ENCODE results near the gene NTRK3. TPM values are rescaled to one million over a fixed set of nuclear protein-coding genes. Genes with fewer than 3 reads are reported as not detected.

NTRK3 gene
- total RNA-seq, 1 experiment from 2014 or later = not detected

DNA sequence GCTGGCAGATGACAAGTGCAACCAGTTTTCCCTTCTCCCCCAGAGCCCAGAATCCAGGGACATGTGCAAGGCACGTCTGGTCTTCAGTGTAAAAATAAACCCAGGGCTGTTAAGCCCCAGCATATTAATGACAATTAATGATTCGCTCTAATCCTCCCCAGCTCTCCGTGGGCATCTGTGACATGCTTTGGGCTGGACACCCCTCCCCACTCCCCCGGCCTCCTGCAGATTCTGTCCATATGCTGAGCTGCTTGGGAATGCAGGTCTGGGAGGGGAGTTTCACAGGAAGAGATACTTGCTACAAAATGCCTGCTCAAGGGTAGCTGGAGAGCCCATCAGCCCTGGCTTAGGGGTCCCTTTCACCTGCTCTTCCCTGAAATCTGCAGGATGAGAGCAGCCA, 43.0 kb upstream of the NTRK3 start:
- no peak overlapping the region for H3K27ac Mint-ChIP-seq (ENCODE audit: unreplicated experiment)
- H3K36me3 ChIP-seq (ENCODE audit: control insufficient read depth, insufficient read depth, low read length) = no peaks in the 10 kb centered on the region
- no peaks in the 10 kb centered on the region for H3K4me1 ChIP-seq
- H3K4me3 ChIP-seq (ENCODE audit: low read depth, low read length) = no peak overlapping the region
- ChIA-PET CTCF (no interaction called here), POLR2A (no interaction called here)
- intact Hi-C loops (cut with micrococcal nuclease; ENCODE audit: unreplicated experiment) = no loop called here
- no peaks in the 10 kb centered on the region for H3K9me3 ChIP-seq
- H3K9me3 Mint-ChIP-seq (ENCODE audit: unreplicated experiment) = no peaks in the 10 kb centered on the region
- BruUV-seq (replicated peaks) = no TSS peak
- TF ChIP-seq, protein P1, sequence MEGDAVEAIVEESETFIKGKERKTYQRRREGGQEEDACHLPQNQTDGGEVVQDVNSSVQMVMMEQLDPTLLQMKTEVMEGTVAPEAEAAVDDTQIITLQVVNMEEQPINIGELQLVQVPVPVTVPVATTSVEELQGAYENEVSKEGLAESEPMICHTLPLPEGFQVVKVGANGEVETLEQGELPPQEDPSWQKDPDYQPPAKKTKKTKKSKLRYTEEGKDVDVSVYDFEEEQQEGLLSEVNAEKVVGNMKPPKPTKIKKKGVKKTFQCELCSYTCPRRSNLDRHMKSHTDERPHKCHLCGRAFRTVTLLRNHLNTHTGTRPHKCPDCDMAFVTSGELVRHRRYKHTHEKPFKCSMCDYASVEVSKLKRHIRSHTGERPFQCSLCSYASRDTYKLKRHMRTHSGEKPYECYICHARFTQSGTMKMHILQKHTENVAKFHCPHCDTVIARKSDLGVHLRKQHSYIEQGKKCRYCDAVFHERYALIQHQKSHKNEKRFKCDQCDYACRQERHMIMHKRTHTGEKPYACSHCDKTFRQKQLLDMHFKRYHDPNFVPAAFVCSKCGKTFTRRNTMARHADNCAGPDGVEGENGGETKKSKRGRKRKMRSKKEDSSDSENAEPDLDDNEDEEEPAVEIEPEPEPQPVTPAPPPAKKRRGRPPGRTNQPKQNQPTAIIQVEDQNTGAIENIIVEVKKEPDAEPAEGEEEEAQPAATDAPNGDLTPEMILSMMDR (IDR thresholded peaks at IDR 0.05; ENCODE audit: insufficient read depth in 1 of 2, low read depth in 1 of 2, low read length in 1 of 2, severe bottlenecking in 1 of 2, unreplicated experiment in 1 of 2) = no peak
- peaks cover 3% of the 10 kb centered on the region for H3K27me3 Mint-ChIP-seq (ENCODE audit: insufficient read depth, unreplicated experiment)
- no peaks in the 10 kb centered on the region for H3K4me1 Mint-ChIP-seq (ENCODE audit: low read depth, unreplicated experiment)
- DNase-seq = no peak
- no peaks in the 10 kb centered on the region for H3K36me3 Mint-ChIP-seq (ENCODE audit: insufficient read depth, unreplicated experiment)
- H3K4me3 Mint-ChIP-seq (ENCODE audit: unreplicated experiment) = no peak overlapping the region
- H3K27me3 ChIP-seq (replicated peaks; ENCODE audit: control insufficient read depth, insufficient read depth, low read length) = no peaks in the 10 kb centered on the region

DNA sequence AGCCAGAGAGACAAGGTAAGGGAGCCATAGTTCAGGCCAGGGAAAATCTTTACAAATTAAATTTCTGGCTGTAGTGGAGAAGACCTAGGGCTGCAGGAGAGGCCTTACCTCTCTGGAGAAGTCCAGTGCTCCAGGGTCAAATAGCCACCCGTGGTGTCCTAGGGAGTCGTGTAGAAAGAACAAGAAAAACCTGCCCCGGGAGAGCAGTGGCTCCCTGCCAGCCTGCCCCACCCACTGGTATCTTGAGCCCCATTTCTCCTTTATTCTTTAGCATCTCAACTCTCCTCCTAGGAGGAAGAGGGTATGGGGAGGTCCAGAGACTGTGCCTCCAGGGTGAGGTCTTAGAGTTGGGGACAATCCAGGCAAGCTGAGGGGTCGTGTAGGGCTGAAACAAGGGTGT, 32.1 kb upstream of the NTRK3 start:
- H3K9me3 Mint-ChIP-seq (ENCODE audit: unreplicated experiment) = no peaks in the 10 kb centered on the region
- ChIA-PET POLR2A (no interaction called here), CTCF (interaction anchor here (0.6 to 0.7 kb wide), 2 partner anchors 161 to 981 kb away, joined by 3 to 5 read pairs; no protein-coding TSS in a partner anchor)
- no peaks in the 10 kb centered on the region for H3K4me1 Mint-ChIP-seq (ENCODE audit: low read depth, unreplicated experiment)
- H3K4me1 ChIP-seq = peaks cover 4% of the 10 kb centered on the region; the same call in 1 of the 2 replicates
- H3K4me3 Mint-ChIP-seq (ENCODE audit: unreplicated experiment) = no peak overlapping the region
- H3K36me3 ChIP-seq (ENCODE audit: control insufficient read depth, insufficient read depth, low read length) = no peaks in the 10 kb centered on the region
- H3K27me3 Mint-ChIP-seq (ENCODE audit: insufficient read depth, unreplicated experiment) = peaks cover 8% of the 10 kb centered on the region
- no peak overlapping the region for H3K4me3 ChIP-seq (ENCODE audit: low read depth, low read length)
- DNase-seq = no peak
- no TSS peak for BruUV-seq (replicated peaks)
- intact Hi-C loops (cut with micrococcal nuclease; ENCODE audit: unreplicated experiment) = no loop called here
- no peaks in the 10 kb centered on the region for H3K9me3 ChIP-seq
- H3K27ac Mint-ChIP-seq (ENCODE audit: unreplicated experiment) = no peak overlapping the region
- no peaks in the 10 kb centered on the region for H3K27me3 ChIP-seq (replicated peaks; ENCODE audit: control insufficient read depth, insufficient read depth, low read length)
- TF ChIP-seq, protein P1 (IDR thresholded peaks at IDR 0.05; ENCODE audit: insufficient read depth in 1 of 2, low read depth in 1 of 2, low read length in 1 of 2, severe bottlenecking in 1 of 2, unreplicated experiment in 1 of 2) = no peak
- no peaks in the 10 kb centered on the region for H3K36me3 Mint-ChIP-seq (ENCODE audit: insufficient read depth, unreplicated experiment)

DNA sequence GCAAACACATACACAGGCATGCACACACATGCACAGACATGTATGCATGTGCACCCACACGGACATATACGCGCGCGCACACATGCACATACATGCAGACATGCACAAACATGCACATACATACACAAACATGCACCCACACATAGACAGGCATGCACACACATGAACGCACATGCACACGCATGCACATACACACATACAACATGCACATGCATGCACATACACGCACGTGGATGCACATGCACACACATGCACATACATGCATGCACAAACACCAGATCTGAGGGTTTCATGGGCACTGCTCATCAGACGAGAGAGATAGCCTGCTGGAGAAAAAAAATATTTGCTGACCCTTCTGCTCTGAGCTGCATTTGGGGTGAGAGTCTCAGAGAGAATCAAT, 31.7 kb upstream of the NTRK3 start:
- no peaks in the 10 kb centered on the region for H3K27me3 ChIP-seq (replicated peaks; ENCODE audit: control insufficient read depth, insufficient read depth, low read length)
- no peak overlapping the region for H3K4me3 ChIP-seq (ENCODE audit: low read depth, low read length)
- intact Hi-C loops (cut with micrococcal nuclease; ENCODE audit: unreplicated experiment) = no loop called here
- Mint-ChIP-seq H3K4me1 (ENCODE audit: low read depth, unreplicated experiment) (no peaks in the 10 kb centered on the region), H3K36me3 (ENCODE audit: insufficient read depth, unreplicated experiment) (no peaks in the 10 kb centered on the region), H3K4me3 (ENCODE audit: unreplicated experiment) (no peak overlapping the region), H3K27me3 (ENCODE audit: insufficient read depth, unreplicated experiment) (peaks cover 8% of the 10 kb centered on the region), H3K9me3 (ENCODE audit: unreplicated experiment) (no peaks in the 10 kb centered on the region), H3K27ac (ENCODE audit: unreplicated experiment) (no peak overlapping the region)
- POLR2A ChIA-PET = no interaction called here
- no peaks in the 10 kb centered on the region for H3K9me3 ChIP-seq
- TF ChIP-seq, protein P1 (IDR thresholded peaks at IDR 0.05; ENCODE audit: insufficient read depth in 1 of 2, low read depth in 1 of 2, low read length in 1 of 2, severe bottlenecking in 1 of 2, unreplicated experiment in 1 of 2) = no peak
- peaks cover 4% of the 10 kb centered on the region; the same call in 1 of the 2 replicates for H3K4me1 ChIP-seq
- CTCF ChIA-PET = interaction anchor here (0.7 kb wide), 1 partner anchor 162 kb away, joined by 3 read pairs; no protein-coding TSS in a partner anchor
- H3K36me3 ChIP-seq (ENCODE audit: control insufficient read depth, insufficient read depth, low read length) = no peaks in the 10 kb centered on the region
- no TSS peak for BruUV-seq (replicated peaks)
- no peak for DNase-seq

Measured in Caco-2 (cell line).